HEK293T (cell line): ENCODE data around the gene BSG.

Experiments
- ARNT ChIP-seq: fragments of 450-650 bp; IDR thresholded peaks from 2 replicates; pipeline ENCODE4 v1.6.1; 2017; ENCODE audit warnings: mild to moderate bottlenecking
- BHLHE40 ChIP-seq: fragments of 450-650 bp; IDR thresholded peaks from 2 replicates; pipeline ENCODE4 v1.6.1; 2016; ENCODE audit warnings: mild to moderate bottlenecking, moderate library complexity, borderline replicate concordance
- FOXK2 ChIP-seq: fragments of 450-650 bp; IDR thresholded peaks from 2 replicates; pipeline ENCODE4 v1.6.1; 2016; ENCODE audit warnings: mild to moderate bottlenecking
- LEF1 ChIP-seq: fragments of 450-650 bp; IDR thresholded peaks from 2 replicates; pipeline ENCODE4 v1.6.1; 2017; ENCODE audit warnings: mild to moderate bottlenecking, borderline replicate concordance
- SP1 ChIP-seq: fragments of 450-650 bp; IDR thresholded peaks from 2 replicates; pipeline ENCODE4 v1.6.1; 2017

DNA sequence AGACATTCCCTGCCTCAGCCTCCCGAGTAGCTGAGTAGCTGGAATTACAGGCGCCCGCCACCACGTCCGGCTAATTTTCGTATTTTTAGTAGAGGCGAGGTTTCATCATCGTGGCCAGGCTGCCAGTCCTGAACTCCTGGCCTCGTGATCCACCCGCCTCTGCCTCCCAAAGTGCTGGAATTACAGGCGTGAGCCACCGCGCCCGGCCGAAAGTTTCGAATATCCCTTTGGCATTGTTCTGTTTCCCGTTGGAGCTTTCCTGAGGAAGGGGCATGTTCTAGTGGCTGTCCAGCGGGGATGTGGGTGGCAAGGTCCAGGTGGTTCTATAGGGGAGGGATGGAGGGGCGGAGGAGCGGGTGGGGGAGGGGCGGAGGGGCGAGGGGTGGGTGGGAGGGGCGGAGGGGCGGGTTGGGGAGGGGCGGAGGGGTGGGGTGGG is 2.1 kb upstream of the BSG start:
- no peak for TF ChIP-seq ARNT
- no peak for TF ChIP-seq FOXK2
- no peak for TF ChIP-seq SP1
- no peak for TF ChIP-seq BHLHE40
- TF ChIP-seq LEF1 = no peak
